Trophoblast cell (in vitro differentiated cells and primary cell): ENCODE measurements around the gene RPP21.

Source experiments
- DNase-seq, 2 donors: peaks; one replicate each; pipeline ENCODE4 v3.0.0-alpha.2; 2016
- H2AFZ ChIP-seq: 2 replicates; pipeline ENCODE4 v1.6.1; 2013; ENCODE audit warnings: low read length, moderate library complexity, mild to moderate bottlenecking; ENCODE audit not compliant: insufficient read depth, poor library complexity
- H2AK5ac ChIP-seq: 2 replicates; pipeline ENCODE4 v1.6.1; 2013; ENCODE audit warnings: mild to moderate bottlenecking, low read length
- H2BK120ac ChIP-seq: 2 replicates; pipeline ENCODE4 v1.6.1; 2013; ENCODE audit warnings: low read length, mild to moderate bottlenecking, moderate library complexity; ENCODE audit not compliant: insufficient read depth, poor library complexity
- H2BK12ac ChIP-seq: 2 replicates; pipeline ENCODE4 v1.6.1; 2013; ENCODE audit warnings: mild to moderate bottlenecking, low read length, moderate library complexity
- H2BK5ac ChIP-seq: 2 replicates; pipeline ENCODE4 v1.6.1; 2013; ENCODE audit warnings: low read length, low read depth, moderate library complexity, mild to moderate bottlenecking; ENCODE audit not compliant: poor library complexity
- H3K14ac ChIP-seq: 2 replicates; pipeline ENCODE4 v1.6.1; 2013; ENCODE audit warnings: mild to moderate bottlenecking, low read length
- H3K18ac ChIP-seq: 2 replicates; pipeline ENCODE4 v1.6.1; 2013; ENCODE audit warnings: mild to moderate bottlenecking, low read length
- H3K23ac ChIP-seq: 2 replicates; pipeline ENCODE4 v1.6.1; 2013; ENCODE audit warnings: low read length
- H3K27ac ChIP-seq: 2 replicates; pipeline ENCODE4 v1.5.1; 2013; ENCODE audit warnings: low read depth, mild to moderate bottlenecking, inconsistent platforms, low read length, moderate library complexity
- H3K27me3 ChIP-seq: 2 replicates; pipeline ENCODE4 v1.6.1; 2013; ENCODE audit warnings: inconsistent platforms, mild to moderate bottlenecking, low read length, moderate library complexity; ENCODE audit not compliant: insufficient read depth
- H3K36me3 ChIP-seq, 2 experiments: 1 replicate in 1 of 2; 2 replicates in 1 of 2; pipeline ENCODE4 v1.6.1; 2013; ENCODE audit warnings: low read length in 2 of 2, mild to moderate bottlenecking in 2 of 2, moderate library complexity in 1 of 2; ENCODE audit not compliant: insufficient read depth in 2 of 2, control insufficient read depth in 1 of 2
- H3K4ac ChIP-seq: 2 replicates; pipeline ENCODE4 v1.6.1; 2013; ENCODE audit warnings: low read depth, mild to moderate bottlenecking, low read length, moderate library complexity
- H3K4me1 ChIP-seq, 2 experiments: 1 replicate in 1 of 2; 2 replicates in 1 of 2; pipeline ENCODE4 v1.6.1; 2013; ENCODE audit warnings: low read length in 2 of 2, mild to moderate bottlenecking in 2 of 2, moderate library complexity in 1 of 2; ENCODE audit not compliant: insufficient read depth in 2 of 2, control insufficient read depth in 1 of 2
- H3K4me2 ChIP-seq: 2 replicates; pipeline ENCODE4 v1.6.1; 2013; ENCODE audit warnings: inconsistent platforms, mild to moderate bottlenecking, low read length, moderate library complexity
- H3K4me3 ChIP-seq: 2 replicates; pipeline ENCODE4 v1.5.1; 2013; ENCODE audit warnings: mild to moderate bottlenecking, low read depth, low read length, inconsistent platforms
- H3K79me1 ChIP-seq: one replicate; pipeline ENCODE4 v1.6.1; 2013; ENCODE audit warnings: low read length
- H3K79me2 ChIP-seq: 2 replicates; pipeline ENCODE4 v1.6.1; 2013; ENCODE audit warnings: low read length, mild to moderate bottlenecking; ENCODE audit not compliant: control insufficient read depth, insufficient read depth, poor library complexity
- H3K9ac ChIP-seq: 2 replicates; pipeline ENCODE4 v1.6.1; 2013; ENCODE audit warnings: mild to moderate bottlenecking, low read length
- H3K9me3 ChIP-seq: 2 replicates; pipeline ENCODE4 v1.6.1; 2013; ENCODE audit warnings: low read depth, mild to moderate bottlenecking, control low read depth, inconsistent platforms, low read length; ENCODE audit not compliant: insufficient read depth
- H4K12ac ChIP-seq: 2 replicates; pipeline ENCODE4 v1.6.1; 2013; ENCODE audit warnings: low read depth, mild to moderate bottlenecking, low read length, moderate library complexity
- H4K8ac ChIP-seq: 2 replicates; pipeline ENCODE4 v1.6.1; 2013; ENCODE audit warnings: low read depth, mild to moderate bottlenecking, low read length, moderate library complexity
- H4K91ac ChIP-seq: one replicate; pipeline ENCODE4 v1.6.1; 2013; ENCODE audit warnings: low read depth, mild to moderate bottlenecking, low read length, moderate library complexity
- WGBS: extraction: QIAGEN DNeasy Blood & Tissue Kit; methylation state at CpG from one replicate; pipeline ENCODE4 v1.1.7; 2013; ENCODE audit warnings: missing lambda C conversion rate; ENCODE audit not compliant: insufficient read length, insufficient coverage; ENCODE audit errors: extremely low coverage; 5-methylcytosine and 5-hydroxymethylcytosine counted together

The RPP21 gene

GRCh38 chr6:30334075-30334783, 10.7 kb upstream of the RPP21 start:
- no peak overlapping the region for H2BK12ac ChIP-seq
- no peak overlapping the region for H3K4me2 ChIP-seq
- no peak for DNase-seq
- H2AFZ ChIP-seq = no peak overlapping the region
- WGBS = no CpG with 5 or more reads among the region's 2 CpGs
- peaks cover 0 to 3% of the 10 kb centered on the region in 2 experiments for H3K4me1 ChIP-seq
- no peak overlapping the region for H4K12ac ChIP-seq
- no peaks in the 10 kb centered on the region for H3K9me3 ChIP-seq
- H2BK120ac ChIP-seq = no peak overlapping the region
- H3K14ac ChIP-seq = no peak overlapping the region
- H3K4me3 ChIP-seq = no peak overlapping the region
- H4K91ac ChIP-seq = no peak overlapping the region
- H3K36me3 ChIP-seq = peaks cover 10 to 31% of the 10 kb centered on the region in 2 experiments
- H3K27me3 ChIP-seq = no peaks in the 10 kb centered on the region
- no peak overlapping the region for H3K23ac ChIP-seq
- H2AK5ac ChIP-seq = no peak overlapping the region
- no peak overlapping the region for H3K18ac ChIP-seq
- H3K9ac ChIP-seq = no peak overlapping the region
- no peak overlapping the region for H3K4ac ChIP-seq
- H3K79me1 ChIP-seq = no peaks in the 10 kb centered on the region
- no peak overlapping the region for H3K27ac ChIP-seq
- H2BK5ac ChIP-seq = no peak overlapping the region
- H4K8ac ChIP-seq = no peak overlapping the region
- no peaks in the 10 kb centered on the region for H3K79me2 ChIP-seq

DNA sequence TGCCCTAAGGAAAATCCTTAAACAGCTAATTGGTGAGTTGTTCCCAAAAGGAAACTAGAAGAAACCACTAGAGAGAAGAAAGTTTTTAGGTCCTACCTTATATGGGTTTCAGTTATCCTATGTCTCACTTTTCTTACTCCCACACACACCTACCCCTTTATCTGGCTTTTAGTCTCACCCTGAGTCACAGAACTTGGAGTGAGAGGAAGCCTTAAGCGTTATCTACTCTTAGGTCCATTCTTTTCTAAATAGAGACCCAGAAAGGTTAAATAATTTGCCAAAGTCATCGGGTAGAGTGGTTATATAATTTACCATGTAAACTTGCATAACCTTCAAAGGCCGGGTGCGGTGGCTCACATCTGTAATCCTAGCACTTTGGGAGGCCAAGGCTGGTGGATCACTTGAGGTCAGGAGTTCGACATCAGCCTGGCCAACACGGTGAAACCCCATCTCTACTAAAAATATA, 4.3 kb upstream of the RPP21 start:
- H3K4ac ChIP-seq = no peak overlapping the region
- no CpG with 5 or more reads among the region's 6 CpGs for WGBS
- no peak overlapping the region for H2AFZ ChIP-seq
- no peak overlapping the region for H3K9ac ChIP-seq
- peaks cover 0 to 2% of the 10 kb centered on the region in 2 experiments for H3K4me1 ChIP-seq
- no peak overlapping the region for H3K23ac ChIP-seq
- no peak overlapping the region for H2BK12ac ChIP-seq
- no peak overlapping the region for H3K14ac ChIP-seq
- no peaks in the 10 kb centered on the region for H3K27me3 ChIP-seq
- no peak overlapping the region for H4K12ac ChIP-seq
- no peak overlapping the region for H3K27ac ChIP-seq
- H4K8ac ChIP-seq = no peak overlapping the region
- no peak overlapping the region for H3K4me2 ChIP-seq
- no peak overlapping the region for H3K18ac ChIP-seq
- peaks cover 8 to 22% of the 10 kb centered on the region in 2 experiments for H3K36me3 ChIP-seq
- H2BK120ac ChIP-seq = no peak overlapping the region
- peaks cover 4% of the 10 kb centered on the region for H3K79me1 ChIP-seq
- no peak overlapping the region for H3K4me3 ChIP-seq
- no peak overlapping the region for H4K91ac ChIP-seq
- no peak overlapping the region for H2AK5ac ChIP-seq
- H3K79me2 ChIP-seq = peaks cover 4% of the 10 kb centered on the region
- H3K9me3 ChIP-seq = no peaks in the 10 kb centered on the region
- no peak overlapping the region for H2BK5ac ChIP-seq
- no peak for DNase-seq

DNA sequence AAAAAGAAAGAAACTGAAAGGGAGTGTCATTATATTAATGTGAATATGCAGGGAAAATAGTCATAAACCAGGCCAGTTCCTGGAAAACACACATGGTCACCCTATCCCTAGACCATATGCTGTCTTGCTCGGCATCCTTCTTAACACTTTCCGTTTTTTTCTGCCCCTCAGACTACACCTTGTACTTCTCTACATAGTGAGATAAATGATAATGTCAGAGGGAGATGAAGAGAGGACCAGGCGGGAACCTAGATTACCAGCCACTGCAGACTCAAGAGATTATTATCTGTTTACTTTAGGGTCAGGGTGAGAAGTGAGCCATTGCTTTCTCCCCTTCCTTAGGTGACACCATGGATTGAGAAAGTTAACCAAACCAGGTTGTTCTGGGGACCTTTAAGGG, 3.7 kb upstream of the RPP21 start:
- Histone ChIP-seq H2BK12ac (no peak overlapping the region), H3K23ac (no peak overlapping the region), H3K27ac (no peak overlapping the region), H4K12ac (no peak overlapping the region), H3K9me3 (no peaks in the 10 kb centered on the region), H2BK5ac (no peak overlapping the region), H3K36me3 (peaks cover 10 to 20% of the 10 kb centered on the region in 2 experiments), H3K27me3 (no peaks in the 10 kb centered on the region), H4K91ac (no peak overlapping the region), H3K79me2 (peaks cover 4% of the 10 kb centered on the region), H3K79me1 (peaks cover 4% of the 10 kb centered on the region), H2AK5ac (no peak overlapping the region), H3K4me3 (no peak overlapping the region), H3K14ac (no peak overlapping the region), H3K4ac (no peak overlapping the region), H2AFZ (no peak overlapping the region), H3K18ac (no peak overlapping the region), H2BK120ac (no peak overlapping the region), H3K9ac (no peak overlapping the region), H3K4me1 (peaks cover 0 to 4% of the 10 kb centered on the region in 2 experiments), H3K4me2 (no peak overlapping the region), H4K8ac (no peak overlapping the region)
- WGBS = no CpG with 5 or more reads among the region's 3 CpGs
- DNase-seq = no peak

DNA sequence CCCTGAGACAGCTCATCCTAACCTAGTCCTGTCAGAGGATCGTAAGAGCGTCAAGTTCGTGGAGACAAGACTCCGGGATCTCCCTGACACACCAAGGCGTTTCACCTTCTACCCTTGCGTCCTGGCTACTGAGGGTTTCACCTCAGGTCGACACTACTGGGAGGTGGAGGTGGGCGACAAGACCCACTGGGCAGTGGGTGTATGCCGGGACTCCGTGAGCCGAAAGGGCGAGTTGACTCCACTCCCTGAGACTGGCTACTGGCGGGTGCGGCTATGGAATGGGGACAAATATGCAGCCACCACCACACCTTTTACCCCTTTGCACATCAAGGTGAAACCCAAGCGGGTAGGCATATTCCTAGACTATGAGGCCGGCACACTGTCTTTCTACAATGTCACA, 3.2 kb upstream of the RPP21 start:
- no peak overlapping the region for H3K18ac ChIP-seq
- no peak overlapping the region for H2AFZ ChIP-seq
- H3K27ac ChIP-seq = no peak overlapping the region
- peaks cover 12 to 24% of the 10 kb centered on the region in 2 experiments for H3K36me3 ChIP-seq
- peaks cover 4% of the 10 kb centered on the region for H3K79me2 ChIP-seq
- no peak overlapping the region for H2BK120ac ChIP-seq
- no CpG with 5 or more reads among the region's 16 CpGs for WGBS
- H2BK5ac ChIP-seq = no peak overlapping the region
- H4K91ac ChIP-seq = no peak overlapping the region
- H3K4me3 ChIP-seq = no peak overlapping the region
- peaks cover 4% of the 10 kb centered on the region for H3K79me1 ChIP-seq
- H4K12ac ChIP-seq = no peak overlapping the region
- DNase-seq = no peak
- H3K9me3 ChIP-seq = no peaks in the 10 kb centered on the region
- H3K14ac ChIP-seq = no peak overlapping the region
- H3K9ac ChIP-seq = no peak overlapping the region
- H2AK5ac ChIP-seq = no peak overlapping the region
- H3K4ac ChIP-seq = no peak overlapping the region
- H3K27me3 ChIP-seq = no peaks in the 10 kb centered on the region
- H3K23ac ChIP-seq = no peak overlapping the region
- no peak overlapping the region for H4K8ac ChIP-seq
- H3K4me1 ChIP-seq = peaks cover 0 to 4% of the 10 kb centered on the region in 2 experiments
- H3K4me2 ChIP-seq = no peak overlapping the region
- no peak overlapping the region for H2BK12ac ChIP-seq
